H1 (cell line): Measurements from ENCODE around the gene LY6G6C. TPM values are rescaled to one million over a fixed set of nuclear protein-coding genes. Genes with fewer than 3 reads are reported as not detected.

Experiments
- CHD1 ChIP-seq: IDR thresholded peaks from 2 replicates; pipeline ENCODE4 v1.6.1; 2012; ENCODE audit warnings: low read depth, low read length, improper control_type of control experiment
- CREB1 ChIP-seq: IDR thresholded peaks from 2 replicates; pipeline ENCODE4 v1.6.1; 2012; ENCODE audit warnings: inconsistent platforms
- GABPA ChIP-seq: IDR thresholded peaks from 2 replicates; pipeline ENCODE4 v1.6.1; 2011; ENCODE audit warnings: mild to moderate bottlenecking, low read length, moderate library complexity, borderline replicate concordance; ENCODE audit not compliant: insufficient read depth
- NANOG ChIP-seq: IDR thresholded peaks from 2 replicates; pipeline ENCODE4 v1.6.1; 2011; ENCODE audit warnings: low read length, low read depth, mild to moderate bottlenecking, inconsistent platforms; ENCODE audit not compliant: insufficient read depth, poor library complexity, severe bottlenecking
- RAD21 ChIP-seq, 2 experiments: IDR thresholded peaks in 1 of 2; conservative IDR thresholded peaks in 1 of 2; 2 replicates each; pipeline ENCODE4 v1.6.1; 2011; ENCODE audit warnings: low read depth in 2 of 2, low read length in 2 of 2, improper control_type of control experiment in 1 of 2, inconsistent platforms in 1 of 2, mild to moderate bottlenecking in 1 of 2, moderate library complexity in 1 of 2
- SP1 ChIP-seq: IDR thresholded peaks from 2 replicates; pipeline ENCODE4 v1.6.1; 2011; ENCODE audit warnings: low read depth, low read length
- SUZ12 ChIP-seq: fragments of 200-600 bp; sonication (generic); IDR thresholded peaks from 2 replicates; pipeline ENCODE4 v1.6.1; 2012; ENCODE audit warnings: mild to moderate bottlenecking, inconsistent platforms, low read length, moderate library complexity, mixed read lengths
- USF2 ChIP-seq: IDR thresholded peaks from 2 replicates; pipeline ENCODE4 v1.6.1; 2011; ENCODE audit warnings: low read length, improper control_type of control experiment
- polyA plus RNA-seq, 7 experiments: library from polyadenylated mRNA; depleted of rRNA in 3 of 7; stranded (reverse) in 5 of 7; unstranded in 2 of 7; fragments of >200 nt in 5 of 7; fragments of 200-250 nt in 2 of 7; gene quantifications; 1 replicate in 5 of 7; 2 replicates in 1 of 7; 4 replicates in 1 of 7; pipeline versions ENCODE4 v1.2.1 to v1.2.3, GENCODE V29; 2011 to 2013; ENCODE audit warnings: missing spikeins in 2 of 7, mixed read lengths in 2 of 7
- total RNA-seq: library from RNA; stranded (reverse); fragmentation: NEBNext Ultra II Directional; extraction: Animal tissue kit (Norgen Biotek cat#: 25700); gene quantifications from 2 replicates; pipeline ENCODE4 v1.2.1, GENCODE V29; 2021
- TF ChIP-seq, protein P1 (sequence below): fragments of 300-600 bp; sonication (generic); IDR thresholded peaks from 2 replicates; pipeline ENCODE4 v1.7.1; 2012; ENCODE audit warnings: low read length, moderate library complexity, mild to moderate bottlenecking, inconsistent platforms; ENCODE audit not compliant: insufficient replicate concordance

LY6G6C gene
- total and polyA plus RNA-seq, 2 of the 8 experiments (the other 6 are each of a cell fraction or from before 2014, with no cell fraction given) = 0.23 TPM; not detected in 1

GRCh38 chr6:31762878-31763618 lies 41.5 kb upstream of the LY6G6C start (continued):
- TF ChIP-seq SUZ12 = no peak
- no peak for TF ChIP-seq GABPA
- TF ChIP-seq RAD21 (IDR thresholded peaks at IDR 0.05 in 1 of 2, conservative IDR thresholded peaks at IDR 0.05 in 1 of 2; ENCODE audit: low read depth in 2 of 2, low read length in 2 of 2) = no peak
- no peak for TF ChIP-seq SP1
- TF ChIP-seq CHD1 = no peak
- TF ChIP-seq, protein P1, sequence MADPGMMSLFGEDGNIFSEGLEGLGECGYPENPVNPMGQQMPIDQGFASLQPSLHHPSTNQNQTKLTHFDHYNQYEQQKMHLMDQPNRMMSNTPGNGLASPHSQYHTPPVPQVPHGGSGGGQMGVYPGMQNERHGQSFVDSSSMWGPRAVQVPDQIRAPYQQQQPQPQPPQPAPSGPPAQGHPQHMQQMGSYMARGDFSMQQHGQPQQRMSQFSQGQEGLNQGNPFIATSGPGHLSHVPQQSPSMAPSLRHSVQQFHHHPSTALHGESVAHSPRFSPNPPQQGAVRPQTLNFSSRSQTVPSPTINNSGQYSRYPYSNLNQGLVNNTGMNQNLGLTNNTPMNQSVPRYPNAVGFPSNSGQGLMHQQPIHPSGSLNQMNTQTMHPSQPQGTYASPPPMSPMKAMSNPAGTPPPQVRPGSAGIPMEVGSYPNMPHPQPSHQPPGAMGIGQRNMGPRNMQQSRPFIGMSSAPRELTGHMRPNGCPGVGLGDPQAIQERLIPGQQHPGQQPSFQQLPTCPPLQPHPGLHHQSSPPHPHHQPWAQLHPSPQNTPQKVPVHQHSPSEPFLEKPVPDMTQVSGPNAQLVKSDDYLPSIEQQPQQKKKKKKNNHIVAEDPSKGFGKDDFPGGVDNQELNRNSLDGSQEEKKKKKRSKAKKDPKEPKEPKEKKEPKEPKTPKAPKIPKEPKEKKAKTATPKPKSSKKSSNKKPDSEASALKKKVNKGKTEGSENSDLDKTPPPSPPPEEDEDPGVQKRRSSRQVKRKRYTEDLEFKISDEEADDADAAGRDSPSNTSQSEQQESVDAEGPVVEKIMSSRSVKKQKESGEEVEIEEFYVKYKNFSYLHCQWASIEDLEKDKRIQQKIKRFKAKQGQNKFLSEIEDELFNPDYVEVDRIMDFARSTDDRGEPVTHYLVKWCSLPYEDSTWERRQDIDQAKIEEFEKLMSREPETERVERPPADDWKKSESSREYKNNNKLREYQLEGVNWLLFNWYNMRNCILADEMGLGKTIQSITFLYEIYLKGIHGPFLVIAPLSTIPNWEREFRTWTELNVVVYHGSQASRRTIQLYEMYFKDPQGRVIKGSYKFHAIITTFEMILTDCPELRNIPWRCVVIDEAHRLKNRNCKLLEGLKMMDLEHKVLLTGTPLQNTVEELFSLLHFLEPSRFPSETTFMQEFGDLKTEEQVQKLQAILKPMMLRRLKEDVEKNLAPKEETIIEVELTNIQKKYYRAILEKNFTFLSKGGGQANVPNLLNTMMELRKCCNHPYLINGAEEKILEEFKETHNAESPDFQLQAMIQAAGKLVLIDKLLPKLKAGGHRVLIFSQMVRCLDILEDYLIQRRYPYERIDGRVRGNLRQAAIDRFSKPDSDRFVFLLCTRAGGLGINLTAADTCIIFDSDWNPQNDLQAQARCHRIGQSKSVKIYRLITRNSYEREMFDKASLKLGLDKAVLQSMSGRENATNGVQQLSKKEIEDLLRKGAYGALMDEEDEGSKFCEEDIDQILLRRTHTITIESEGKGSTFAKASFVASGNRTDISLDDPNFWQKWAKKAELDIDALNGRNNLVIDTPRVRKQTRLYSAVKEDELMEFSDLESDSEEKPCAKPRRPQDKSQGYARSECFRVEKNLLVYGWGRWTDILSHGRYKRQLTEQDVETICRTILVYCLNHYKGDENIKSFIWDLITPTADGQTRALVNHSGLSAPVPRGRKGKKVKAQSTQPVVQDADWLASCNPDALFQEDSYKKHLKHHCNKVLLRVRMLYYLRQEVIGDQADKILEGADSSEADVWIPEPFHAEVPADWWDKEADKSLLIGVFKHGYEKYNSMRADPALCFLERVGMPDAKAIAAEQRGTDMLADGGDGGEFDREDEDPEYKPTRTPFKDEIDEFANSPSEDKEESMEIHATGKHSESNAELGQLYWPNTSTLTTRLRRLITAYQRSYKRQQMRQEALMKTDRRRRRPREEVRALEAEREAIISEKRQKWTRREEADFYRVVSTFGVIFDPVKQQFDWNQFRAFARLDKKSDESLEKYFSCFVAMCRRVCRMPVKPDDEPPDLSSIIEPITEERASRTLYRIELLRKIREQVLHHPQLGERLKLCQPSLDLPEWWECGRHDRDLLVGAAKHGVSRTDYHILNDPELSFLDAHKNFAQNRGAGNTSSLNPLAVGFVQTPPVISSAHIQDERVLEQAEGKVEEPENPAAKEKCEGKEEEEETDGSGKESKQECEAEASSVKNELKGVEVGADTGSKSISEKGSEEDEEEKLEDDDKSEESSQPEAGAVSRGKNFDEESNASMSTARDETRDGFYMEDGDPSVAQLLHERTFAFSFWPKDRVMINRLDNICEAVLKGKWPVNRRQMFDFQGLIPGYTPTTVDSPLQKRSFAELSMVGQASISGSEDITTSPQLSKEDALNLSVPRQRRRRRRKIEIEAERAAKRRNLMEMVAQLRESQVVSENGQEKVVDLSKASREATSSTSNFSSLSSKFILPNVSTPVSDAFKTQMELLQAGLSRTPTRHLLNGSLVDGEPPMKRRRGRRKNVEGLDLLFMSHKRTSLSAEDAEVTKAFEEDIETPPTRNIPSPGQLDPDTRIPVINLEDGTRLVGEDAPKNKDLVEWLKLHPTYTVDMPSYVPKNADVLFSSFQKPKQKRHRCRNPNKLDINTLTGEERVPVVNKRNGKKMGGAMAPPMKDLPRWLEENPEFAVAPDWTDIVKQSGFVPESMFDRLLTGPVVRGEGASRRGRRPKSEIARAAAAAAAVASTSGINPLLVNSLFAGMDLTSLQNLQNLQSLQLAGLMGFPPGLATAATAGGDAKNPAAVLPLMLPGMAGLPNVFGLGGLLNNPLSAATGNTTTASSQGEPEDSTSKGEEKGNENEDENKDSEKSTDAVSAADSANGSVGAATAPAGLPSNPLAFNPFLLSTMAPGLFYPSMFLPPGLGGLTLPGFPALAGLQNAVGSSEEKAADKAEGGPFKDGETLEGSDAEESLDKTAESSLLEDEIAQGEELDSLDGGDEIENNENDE = no peak
- TF ChIP-seq NANOG = no peak
- TF ChIP-seq USF2 = no peak
- TF ChIP-seq CREB1 = no peak
